ENCODE measurements around the gene DUOXA2. TPM values are rescaled to one million over a fixed set of nuclear protein-coding genes. Genes with fewer than 3 reads are reported as not detected.
"Not testable (repeated sequence)": the region's sequence is repeated elsewhere in the genome, so short reads cannot be mapped to it uniquely, and the experiment has no call there.

DUOXA2 gene
- total RNA-seq, 2 experiments from 2014 or later: not detected

DNA sequence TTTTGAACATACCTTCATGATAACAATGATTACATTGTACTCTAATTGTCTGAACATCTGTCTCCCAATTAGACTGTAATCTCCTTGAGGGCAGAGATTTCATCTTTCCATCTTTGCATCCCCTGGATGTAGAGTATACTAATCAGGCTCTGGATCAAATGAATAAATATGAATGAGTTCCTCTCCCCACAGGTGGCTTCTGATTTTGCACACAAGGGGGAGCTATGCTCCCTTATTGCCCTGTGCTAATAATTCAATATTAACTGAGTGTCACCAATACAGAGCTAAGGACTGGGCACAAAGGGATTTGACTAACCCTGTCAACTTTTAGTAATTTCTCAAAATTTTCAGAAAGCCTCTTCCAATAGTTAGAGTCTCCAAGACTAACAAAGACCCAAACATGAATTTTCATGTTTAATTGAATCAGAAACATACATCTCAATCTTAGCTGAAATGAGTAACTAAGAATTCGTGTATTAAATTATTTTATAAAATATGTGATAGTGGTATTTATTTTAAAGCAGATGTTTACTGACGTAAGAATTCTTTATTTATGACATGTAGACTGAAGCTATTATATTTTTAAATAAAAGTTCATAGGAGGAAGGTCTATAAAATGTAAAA is 12.5 kb downstream of the DUOXA2 start:
- DNase-seq: peak; percentile 37
- no peaks in the 10 kb centered on the region for H3K9me3 Mint-ChIP-seq
- no peak overlapping the region for H3K4me3 Mint-ChIP-seq
- H3K27me3 Mint-ChIP-seq: peaks cover 58% of the 10 kb centered on the region
- H3K36me3 Mint-ChIP-seq (ENCODE audit: low read depth): no peaks in the 10 kb centered on the region
- peaks cover 3% of the 10 kb centered on the region for H3K4me1 Mint-ChIP-seq
- POLR2A ChIA-PET: interaction anchor here (0.9 kb wide), 1 partner anchor 8 kb away, joined by 3 read pairs; no protein-coding TSS in a partner anchor
- CTCF ChIA-PET: interaction anchor here (0.7 to 1.7 kb wide), 12 partner anchors 8 to 152 kb away, joined by 3 to 20 read pairs (median 4); partner anchors contain the start of genes DUOX2 and DUOXA2
- H3K27ac Mint-ChIP-seq: no peak overlapping the region

DNA sequence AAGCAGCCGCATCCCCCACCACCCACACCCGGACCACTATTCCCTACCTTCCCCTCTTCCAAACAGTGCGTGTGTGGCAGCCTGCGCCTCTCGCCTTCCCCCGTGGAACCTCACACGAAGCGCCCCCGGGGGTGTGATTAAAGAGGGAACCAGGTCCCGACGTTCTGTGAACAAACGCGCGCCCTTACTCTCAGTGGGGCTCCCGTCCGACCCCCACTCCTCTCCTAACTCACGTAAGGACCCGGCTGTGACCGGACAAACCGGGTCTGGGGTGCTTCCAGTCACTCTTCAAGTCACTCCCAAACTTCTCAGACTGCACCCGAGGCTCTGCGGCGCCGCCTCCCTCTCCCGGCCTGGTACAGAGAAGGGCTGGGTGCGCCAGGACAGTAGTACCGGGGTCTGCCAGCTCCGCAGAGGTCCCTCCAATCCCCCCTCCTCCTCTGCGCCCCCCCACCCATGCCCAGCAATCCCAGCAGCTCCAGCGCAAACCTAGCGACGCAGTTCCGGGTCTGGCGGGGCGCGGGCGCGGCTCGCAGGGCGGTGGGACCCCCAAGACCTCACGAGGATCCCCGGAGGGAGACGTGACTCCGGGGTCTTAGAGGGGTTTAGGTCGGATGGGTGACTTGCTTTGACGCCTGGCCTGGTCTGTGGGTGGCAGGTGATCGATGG is 15.0 kb downstream of the DUOXA2 start:
- POLR2A ChIA-PET: no interaction called here
- Mint-ChIP-seq H3K27ac (no peak overlapping the region), H3K4me1 (peaks cover 3% of the 10 kb centered on the region), H3K4me3 (no peak overlapping the region), H3K36me3 (ENCODE audit: low read depth) (no peaks in the 10 kb centered on the region), H3K27me3 (peaks cover 65% of the 10 kb centered on the region), H3K9me3 (no peaks in the 10 kb centered on the region)
- DNase-seq: no peak
- CTCF ChIA-PET: interaction anchor here (1.0 to 1.8 kb wide), 2 partner anchors 11 kb away, joined by 5 read pairs; no protein-coding TSS in a partner anchor

DNA sequence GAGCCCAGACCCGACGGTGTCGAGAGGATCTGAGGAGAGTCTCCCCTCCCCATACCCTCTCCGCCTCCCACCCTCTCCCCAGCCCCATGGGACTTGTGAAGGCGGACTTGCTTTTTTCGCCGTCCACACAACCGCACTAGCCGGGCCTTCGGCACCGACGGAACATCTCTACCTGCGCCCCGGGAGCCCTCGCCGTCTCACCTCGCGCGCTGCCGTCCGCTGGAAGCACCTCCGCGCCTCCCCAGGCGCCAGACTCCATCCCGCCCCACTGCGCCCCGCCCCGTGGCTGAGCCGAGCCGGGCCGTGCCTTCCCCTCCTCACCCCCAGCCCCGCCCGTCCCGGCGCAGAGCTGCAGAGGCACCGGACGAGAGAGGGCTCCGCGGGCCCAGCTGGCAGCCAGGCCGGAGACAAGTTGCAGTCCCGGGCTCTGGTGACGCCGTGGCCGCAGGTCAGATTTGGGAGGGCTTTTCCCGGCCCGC is 15.6 kb downstream of the DUOXA2 start, which contains the start of the genes DUOX1 and DUOXA1:
TSS of gene DUOX1 (plus strand) at position 344 of the 479 bp plus-strand sequence. CDS start 1,973 bp downstream, outside the sequence.
TSS of gene DUOXA1 (minus strand) at position 229 of the 479 bp plus-strand sequence. CDS start 6,865 bp downstream, outside the sequence.
- peak; percentile 39 for DNase-seq
- CTCF ChIA-PET: interaction anchor here (1.8 kb wide), 1 partner anchor 11 kb away, joined by 5 read pairs; no protein-coding TSS in a partner anchor
- no peak within 1 kb of the TSS for H3K4me3 Mint-ChIP-seq
- H3K27ac Mint-ChIP-seq: no peak within 1 kb of the TSS
- H3K9me3 Mint-ChIP-seq: no peaks in the 10 kb centered on the region
- peaks cover 68% of the 10 kb centered on the region for H3K27me3 Mint-ChIP-seq
- POLR2A ChIA-PET: interaction anchor here (1.1 to 1.2 kb wide), 2 partner anchors 16 to 150 kb away, joined by 3 read pairs; partner anchors contain the start of genes DUOX2 and DUOXA2
- no peaks in the 10 kb centered on the region for H3K36me3 Mint-ChIP-seq (ENCODE audit: low read depth)
- H3K4me1 Mint-ChIP-seq: peaks cover 6% of the 10 kb centered on the region

DNA sequence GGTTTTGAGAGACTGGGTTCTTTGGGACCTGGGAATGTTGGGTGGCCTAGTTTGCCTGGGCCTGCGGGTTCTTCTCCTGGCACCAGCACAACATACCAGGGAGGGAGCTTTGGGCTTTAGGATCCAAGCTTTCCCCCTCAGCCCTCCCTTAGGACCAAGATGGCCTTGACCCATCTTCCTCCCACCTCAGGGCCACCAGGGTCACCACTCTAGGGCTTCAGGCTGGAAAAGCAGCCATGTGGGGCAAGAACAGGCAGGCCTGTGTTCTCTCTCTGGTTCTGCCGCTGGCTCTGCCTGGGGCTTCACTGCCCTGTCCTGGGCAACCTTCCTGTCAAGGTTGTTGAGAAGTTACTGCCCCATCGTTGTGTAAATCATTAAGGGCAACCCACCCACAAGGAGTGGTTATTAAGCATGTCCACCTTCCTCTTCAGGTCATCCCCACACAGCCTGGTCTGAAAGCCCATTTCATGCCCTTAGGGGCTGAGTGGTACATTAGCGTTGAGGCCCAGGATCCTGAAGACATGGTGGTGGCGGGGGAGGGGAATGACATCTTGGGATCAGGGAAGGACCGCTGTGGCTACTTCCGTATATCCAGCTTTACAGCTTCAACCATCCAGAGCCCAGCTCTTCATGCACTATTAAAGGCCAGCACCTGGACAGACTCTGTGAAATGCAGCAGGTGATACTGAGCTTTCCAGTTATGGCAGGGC is 16.3 kb downstream of the DUOXA2 start:
- ChIA-PET POLR2A (interaction anchor here (1.1 to 1.4 kb wide), 4 partner anchors 9 to 149 kb away, joined by 3 read pairs; partner anchors contain the start of genes DUOX2 and DUOXA2), CTCF (interaction anchor here (1.2 to 1.8 kb wide), 2 partner anchors 12 to 33 kb away, joined by 3 to 5 read pairs; no protein-coding TSS in a partner anchor)
- peaks cover 9% of the 10 kb centered on the region for H3K4me1 Mint-ChIP-seq
- DNase-seq: no peak
- H3K27ac Mint-ChIP-seq: no peak overlapping the region
- no peaks in the 10 kb centered on the region for H3K36me3 Mint-ChIP-seq (ENCODE audit: low read depth)
- H3K4me3 Mint-ChIP-seq: no peak overlapping the region
- peaks cover 65% of the 10 kb centered on the region for H3K27me3 Mint-ChIP-seq
- H3K9me3 Mint-ChIP-seq: no peaks in the 10 kb centered on the region

DNA sequence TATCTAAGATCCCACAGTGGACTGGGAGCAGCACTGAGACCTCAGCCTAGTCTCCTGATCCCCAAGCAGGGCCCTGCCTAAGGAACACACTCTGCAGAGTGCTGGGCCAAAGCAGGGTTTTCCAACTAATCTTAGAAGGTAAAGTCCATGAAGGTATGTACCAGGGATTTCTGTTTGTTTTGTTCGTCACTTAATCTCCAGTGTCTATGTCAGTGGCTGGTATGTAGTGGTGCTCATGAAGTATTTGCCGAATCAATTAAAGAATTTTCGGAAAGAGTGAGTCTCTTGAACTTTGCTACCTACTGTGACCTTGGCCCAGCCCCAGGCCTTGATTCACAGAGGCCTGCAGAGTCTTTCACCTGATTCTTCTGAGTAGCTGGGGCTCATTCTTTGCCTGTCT is 17.4 kb downstream of the DUOXA2 start:
- Mint-ChIP-seq H3K36me3 (ENCODE audit: low read depth) (no peaks in the 10 kb centered on the region), H3K27ac (no peak overlapping the region), H3K4me1 (peaks cover 14% of the 10 kb centered on the region), H3K9me3 (no peaks in the 10 kb centered on the region), H3K27me3 (peaks cover 60% of the 10 kb centered on the region), H3K4me3 (no peak overlapping the region)
- CTCF ChIA-PET: interaction anchor here (1.2 to 2.8 kb wide), 2 partner anchors 13 to 32 kb away, joined by 3 to 11 read pairs; no protein-coding TSS in a partner anchor
- POLR2A ChIA-PET: interaction anchor here (1.4 kb wide), 1 partner anchor 8 kb away, joined by 3 read pairs; no protein-coding TSS in a partner anchor
- DNase-seq: no peak

DNA sequence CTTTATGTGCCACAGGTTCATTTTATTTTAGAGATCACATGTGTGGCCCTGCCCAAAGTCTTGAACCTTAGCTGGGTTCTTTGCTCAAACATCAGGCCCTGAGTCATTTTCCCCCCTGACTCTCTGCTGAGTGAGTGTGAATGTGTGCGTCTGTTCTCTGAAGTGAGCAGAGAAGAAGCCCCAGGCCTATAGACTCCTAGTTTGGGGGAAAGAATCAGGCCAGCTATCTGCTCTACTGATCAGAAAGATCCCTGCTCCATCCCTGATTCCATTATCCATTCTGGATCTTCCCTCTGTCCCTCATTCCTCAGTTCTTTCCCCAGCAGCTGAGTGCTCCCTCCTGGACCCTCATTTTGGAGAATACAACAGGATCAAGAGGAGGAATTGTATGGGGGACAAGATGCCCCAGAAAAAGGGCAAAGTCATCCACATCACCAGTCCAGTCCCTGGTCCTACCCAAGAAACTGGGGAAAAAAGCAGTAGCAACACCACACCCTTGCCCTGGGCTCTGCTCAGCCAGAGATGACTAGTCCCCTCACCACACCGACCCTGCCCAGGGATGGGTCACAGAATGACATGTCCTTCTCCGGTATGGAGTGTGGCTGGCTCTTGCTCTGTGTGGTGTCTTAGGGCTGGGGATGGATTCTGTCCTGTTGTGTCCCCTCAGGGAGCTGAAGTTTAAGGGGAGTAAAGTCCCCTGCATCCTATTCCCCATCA is 18.9 kb downstream of the DUOXA2 start:
- H3K9me3 Mint-ChIP-seq: no peaks in the 10 kb centered on the region
- H3K27me3 Mint-ChIP-seq: peaks cover 57% of the 10 kb centered on the region
- ChIA-PET POLR2A (interaction anchor here (0.9 kb wide), 1 partner anchor 15 kb away, joined by 4 read pairs; no protein-coding TSS in a partner anchor), CTCF (interaction anchor here (2.8 kb wide), 1 partner anchor 15 kb away, joined by 11 read pairs; no protein-coding TSS in a partner anchor)
- peaks cover 17% of the 10 kb centered on the region for H3K4me1 Mint-ChIP-seq
- DNase-seq: no peak
- H3K36me3 Mint-ChIP-seq (ENCODE audit: low read depth): no peaks in the 10 kb centered on the region
- no peak overlapping the region for H3K27ac Mint-ChIP-seq
- no peak overlapping the region for H3K4me3 Mint-ChIP-seq

DNA sequence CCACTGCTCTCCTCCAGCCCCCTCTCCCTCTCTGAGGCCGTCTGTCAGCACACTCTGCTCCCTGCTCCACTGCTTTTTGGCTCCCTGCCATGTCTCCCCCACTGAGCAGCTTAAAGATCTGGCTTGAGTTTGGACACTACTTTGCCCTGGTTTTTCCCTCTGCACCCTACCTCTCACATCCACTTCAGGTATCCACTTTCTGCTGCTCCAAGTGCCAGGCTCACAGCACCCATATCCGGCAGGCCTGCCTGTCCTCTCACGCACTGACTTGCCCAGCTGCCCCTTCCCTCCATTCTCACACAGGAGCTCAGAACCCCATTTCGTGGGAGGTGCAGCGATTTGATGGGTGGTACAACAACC is 19.4 kb downstream of the DUOXA2 start:
- Mint-ChIP-seq H3K4me3 (no peak overlapping the region), H3K36me3 (ENCODE audit: low read depth) (no peaks in the 10 kb centered on the region), H3K4me1 (peaks cover 15% of the 10 kb centered on the region), H3K27me3 (peaks cover 51% of the 10 kb centered on the region), H3K27ac (no peak overlapping the region), H3K9me3 (no peaks in the 10 kb centered on the region)
- ChIA-PET POLR2A (interaction anchor here (0.9 kb wide), 1 partner anchor 16 kb away, joined by 4 read pairs; no protein-coding TSS in a partner anchor), CTCF (interaction anchor here (2.8 kb wide), 1 partner anchor 15 kb away, joined by 11 read pairs; no protein-coding TSS in a partner anchor)
- no peak for DNase-seq

DNA sequence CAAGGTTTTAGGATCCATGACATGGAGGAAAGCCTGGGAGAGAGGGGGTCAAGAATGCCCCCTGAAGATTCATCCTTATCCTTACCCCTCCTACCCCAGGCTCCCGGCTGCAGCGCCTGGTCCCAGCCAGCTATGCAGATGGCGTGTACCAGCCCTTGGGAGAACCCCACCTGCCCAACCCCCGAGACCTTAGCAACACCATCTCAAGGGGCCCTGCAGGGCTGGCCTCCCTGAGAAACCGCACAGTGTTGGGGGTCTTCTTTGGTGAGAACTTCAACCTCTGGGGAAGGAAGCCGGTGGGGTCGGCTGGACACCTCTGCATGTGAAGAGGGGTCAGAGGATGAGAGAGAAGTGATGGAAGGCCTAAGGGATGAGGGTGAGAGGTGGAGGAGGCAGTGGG is 19.9 kb downstream of the DUOXA2 start:
- Mint-ChIP-seq H3K27ac (no peak overlapping the region), H3K36me3 (ENCODE audit: low read depth) (no peaks in the 10 kb centered on the region), H3K4me1 (peaks cover 15% of the 10 kb centered on the region), H3K27me3 (peaks cover 46% of the 10 kb centered on the region), H3K9me3 (no peaks in the 10 kb centered on the region), H3K4me3 (no peak overlapping the region)
- ChIA-PET CTCF (interaction anchor here (2.8 kb wide), 1 partner anchor 16 kb away, joined by 11 read pairs; no protein-coding TSS in a partner anchor), POLR2A (no interaction called here)
- no peak for DNase-seq

DNA sequence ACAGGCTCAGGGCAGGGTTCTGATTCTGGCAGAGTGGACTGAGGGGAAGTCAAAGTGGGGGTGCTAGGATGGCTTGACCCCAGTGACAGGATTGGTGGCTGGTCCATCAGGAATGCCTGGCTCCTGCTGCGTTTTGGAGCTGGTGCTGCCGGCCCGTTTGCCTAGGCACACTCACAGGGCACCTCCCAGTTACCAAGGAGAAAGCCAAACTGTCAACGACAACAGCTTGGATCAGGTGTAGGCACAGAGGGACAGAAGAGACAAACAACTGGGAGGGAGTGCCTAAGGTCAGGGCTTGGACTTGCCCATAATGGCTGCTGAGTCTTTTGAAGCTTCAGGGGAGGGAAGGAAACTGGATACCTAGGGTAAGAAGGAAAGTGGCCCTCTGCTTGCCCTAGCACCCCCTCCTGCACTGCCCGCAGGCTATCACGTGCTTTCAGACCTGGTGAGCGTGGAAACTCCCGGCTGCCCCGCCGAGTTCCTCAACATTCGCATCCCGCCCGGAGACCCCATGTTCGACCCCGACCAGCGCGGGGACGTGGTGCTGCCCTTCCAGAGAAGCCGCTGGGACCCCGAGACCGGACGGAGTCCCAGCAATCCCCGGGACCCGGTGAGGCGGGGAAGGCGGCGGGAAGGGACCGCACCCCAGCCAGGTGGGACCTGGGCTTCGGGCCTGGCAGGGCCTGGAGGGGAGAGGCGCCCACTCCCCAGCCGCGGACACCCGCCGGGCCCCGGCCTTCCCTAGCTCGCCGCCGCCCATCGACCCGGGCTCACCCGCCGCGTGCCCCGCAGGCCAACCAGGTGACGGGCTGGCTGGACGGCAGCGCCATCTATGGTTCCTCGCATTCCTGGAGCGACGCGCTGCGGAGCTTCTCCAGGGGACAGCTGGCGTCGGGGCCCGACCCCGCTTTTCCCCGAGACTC is 20.8 kb downstream of the DUOXA2 start:
- Mint-ChIP-seq H3K27me3 (peaks cover 43% of the 10 kb centered on the region), H3K36me3 (ENCODE audit: low read depth) (no peaks in the 10 kb centered on the region), H3K27ac (no peak overlapping the region), H3K9me3 (no peaks in the 10 kb centered on the region), H3K4me1 (peaks cover 15% of the 10 kb centered on the region), H3K4me3 (peak overlapping the region; percentile 21)
- ChIA-PET POLR2A (no interaction called here), CTCF (interaction anchor here (0.9 to 1.3 kb wide), 3 partner anchors 8 to 17 kb away, joined by 3 to 4 read pairs (median 4); no protein-coding TSS in a partner anchor)
- DNase-seq: no peak

DNA sequence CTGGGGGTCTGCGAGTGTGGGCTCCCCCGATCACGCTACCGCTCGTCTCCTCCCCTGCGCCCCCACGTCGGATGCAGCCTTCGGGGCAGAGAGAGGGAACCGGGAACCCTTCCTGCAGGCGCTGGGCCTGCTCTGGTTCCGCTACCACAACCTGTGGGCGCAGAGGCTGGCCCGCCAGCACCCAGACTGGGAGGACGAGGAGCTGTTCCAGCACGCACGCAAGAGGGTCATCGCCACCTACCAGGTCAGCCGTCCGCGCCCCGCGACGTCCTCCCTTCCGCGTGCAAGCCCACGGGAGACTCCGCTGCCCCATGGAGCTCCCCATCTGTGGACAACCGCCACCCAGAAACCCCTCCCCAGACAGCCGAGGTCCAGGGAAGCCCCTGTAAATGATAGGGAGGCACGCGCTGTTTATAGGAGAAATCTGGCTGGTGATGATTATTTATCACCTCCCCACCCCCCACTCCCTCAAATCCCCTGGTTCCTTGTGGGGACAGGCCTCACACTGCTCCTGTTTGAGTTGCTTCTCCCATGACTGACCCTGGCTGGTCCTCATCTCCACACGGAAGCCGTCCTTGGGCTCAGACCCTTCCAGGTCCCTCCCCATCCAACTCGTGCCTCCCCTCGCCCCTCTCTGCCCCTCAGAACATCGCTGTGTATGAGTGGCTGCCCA is 21.7 kb downstream of the DUOXA2 start:
- peaks cover 35% of the 10 kb centered on the region for H3K27me3 Mint-ChIP-seq
- POLR2A ChIA-PET; H3K9me3 Mint-ChIP-seq; DNase-seq; H3K27ac Mint-ChIP-seq; H3K4me3 Mint-ChIP-seq; H3K36me3 Mint-ChIP-seq (ENCODE audit: low read depth): not testable (repeated sequence)
- peaks cover 13% of the 10 kb centered on the region for H3K4me1 Mint-ChIP-seq
- CTCF ChIA-PET: interaction anchor here (1.3 kb wide), 1 partner anchor 17 kb away, joined by 4 read pairs; no protein-coding TSS in a partner anchor

DNA sequence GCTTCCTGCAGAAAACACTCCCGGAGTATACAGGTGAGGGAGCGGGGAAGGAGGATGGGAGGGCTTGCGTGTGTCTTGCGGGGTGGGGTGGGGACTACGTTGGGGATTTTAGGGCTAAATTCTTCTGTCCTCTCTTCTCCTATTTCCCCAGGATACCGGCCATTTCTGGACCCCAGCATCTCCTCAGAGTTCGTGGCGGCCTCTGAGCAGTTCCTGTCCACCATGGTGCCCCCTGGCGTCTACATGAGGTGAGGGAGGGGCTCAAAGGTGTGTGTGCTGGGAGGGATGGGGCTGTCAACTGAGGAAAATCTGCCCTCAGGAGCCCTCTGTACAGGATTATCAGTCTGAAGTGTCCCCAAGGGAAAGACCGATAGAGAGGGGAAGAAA is 22.2 kb downstream of the DUOXA2 start:
- no peak overlapping the region for H3K4me3 Mint-ChIP-seq
- H3K27me3 Mint-ChIP-seq: peaks cover 33% of the 10 kb centered on the region
- H3K36me3 Mint-ChIP-seq (ENCODE audit: low read depth): no peaks in the 10 kb centered on the region
- H3K27ac Mint-ChIP-seq: no peak overlapping the region
- H3K9me3 Mint-ChIP-seq: no peaks in the 10 kb centered on the region
- peaks cover 13% of the 10 kb centered on the region for H3K4me1 Mint-ChIP-seq
- ChIA-PET CTCF (interaction anchor here (0.7 to 1.3 kb wide), 2 partner anchors 10 to 18 kb away, joined by 4 read pairs; no protein-coding TSS in a partner anchor), POLR2A (no interaction called here)
- no peak for DNase-seq
